ENCODE measurements around the gene IGF2BP3. TPM values are rescaled to one million over a fixed set of nuclear protein-coding genes. Genes with fewer than 3 reads are reported as not detected.

The IGF2BP3 gene
- polyA plus RNA-seq, 1 donor (not counting 4 experiments of a cell fraction or from before 2014, with no cell fraction given): 22.3 TPM

- no peak overlapping the region for H2AFZ ChIP-seq (ENCODE audit: control insufficient read depth, low read length)
- H4K20me1 ChIP-seq (ENCODE audit: control insufficient read depth, extremely low read depth, insufficient read depth, low read length): no peaks in the 10 kb centered on the region
- H3K27me3 ChIP-seq (ENCODE audit: control insufficient read depth, extremely low read depth, insufficient read depth, low read length): no peaks in the 10 kb centered on the region
- no peaks in the 10 kb centered on the region for H3K79me2 ChIP-seq (ENCODE audit: control insufficient read depth, insufficient read depth, low read length)
- peaks cover 4% of the 10 kb centered on the region for H3K4me1 ChIP-seq (ENCODE audit: control insufficient read depth, extremely low read depth, insufficient read depth, low read length)
- no peaks in the 10 kb centered on the region for H3K36me3 ChIP-seq (ENCODE audit: control insufficient read depth in 2 of 2, extremely low read depth in 1 of 2, insufficient read depth in 2 of 2, low read length in 2 of 2)
- DNase-seq (ENCODE audit: low read depth, low spot score) (no peak), FAIRE-seq (no peak)
- H3K9me1 ChIP-seq (ENCODE audit: control insufficient read depth, extremely low read depth, insufficient read depth, low read length): no peaks in the 10 kb centered on the region
- dilution Hi-C loops (cut with MboI; ENCODE audit: extremely low pct_ligation_motif_present, low sequenced_read_pairs): no loop called here
- no peak overlapping the region for H3K4me3 ChIP-seq (ENCODE audit: control insufficient read depth in 2 of 3, extremely low read depth in 1 of 3, insufficient read depth in 2 of 3, low read depth in 1 of 3, low read length in 3 of 3)
- no peaks in the 10 kb centered on the region for H3K9me3 ChIP-seq (ENCODE audit: control insufficient read depth, low read depth, low read length)
- TF ChIP-seq, protein P1, sequence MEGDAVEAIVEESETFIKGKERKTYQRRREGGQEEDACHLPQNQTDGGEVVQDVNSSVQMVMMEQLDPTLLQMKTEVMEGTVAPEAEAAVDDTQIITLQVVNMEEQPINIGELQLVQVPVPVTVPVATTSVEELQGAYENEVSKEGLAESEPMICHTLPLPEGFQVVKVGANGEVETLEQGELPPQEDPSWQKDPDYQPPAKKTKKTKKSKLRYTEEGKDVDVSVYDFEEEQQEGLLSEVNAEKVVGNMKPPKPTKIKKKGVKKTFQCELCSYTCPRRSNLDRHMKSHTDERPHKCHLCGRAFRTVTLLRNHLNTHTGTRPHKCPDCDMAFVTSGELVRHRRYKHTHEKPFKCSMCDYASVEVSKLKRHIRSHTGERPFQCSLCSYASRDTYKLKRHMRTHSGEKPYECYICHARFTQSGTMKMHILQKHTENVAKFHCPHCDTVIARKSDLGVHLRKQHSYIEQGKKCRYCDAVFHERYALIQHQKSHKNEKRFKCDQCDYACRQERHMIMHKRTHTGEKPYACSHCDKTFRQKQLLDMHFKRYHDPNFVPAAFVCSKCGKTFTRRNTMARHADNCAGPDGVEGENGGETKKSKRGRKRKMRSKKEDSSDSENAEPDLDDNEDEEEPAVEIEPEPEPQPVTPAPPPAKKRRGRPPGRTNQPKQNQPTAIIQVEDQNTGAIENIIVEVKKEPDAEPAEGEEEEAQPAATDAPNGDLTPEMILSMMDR (optimal IDR thresholded peaks at IDR 0.05 in 1 of 3, IDR thresholded peaks at IDR 0.05 in 1 of 3, conservative IDR thresholded peaks at IDR 0.05 in 1 of 3; ENCODE audit: extremely low read depth in 1 of 3, insufficient read depth in 2 of 3, low read length in 3 of 3): no peak
- H3K4me2 ChIP-seq (ENCODE audit: control insufficient read depth, extremely low read depth, insufficient read depth, low read depth, low read length): no peak overlapping the region
- H3K27ac ChIP-seq (ENCODE audit: control insufficient read depth, insufficient read depth, low read length): no peak overlapping the region
- H3K9ac ChIP-seq (ENCODE audit: control insufficient read depth, extremely low read depth, insufficient read depth, low read length): no peak overlapping the region
These were observed 177.7 kb downstream of the IGF2BP3 start for GRCh38 chr7:23292623-23293022.

- H3K4me1 ChIP-seq (ENCODE audit: control insufficient read depth, extremely low read depth, insufficient read depth, low read length): peaks cover 4% of the 10 kb centered on the region
- H4K20me1 ChIP-seq (ENCODE audit: control insufficient read depth, extremely low read depth, insufficient read depth, low read length): no peaks in the 10 kb centered on the region
- TF ChIP-seq, protein P1 (optimal IDR thresholded peaks at IDR 0.05 in 1 of 3, IDR thresholded peaks at IDR 0.05 in 1 of 3, conservative IDR thresholded peaks at IDR 0.05 in 1 of 3; ENCODE audit: extremely low read depth in 1 of 3, insufficient read depth in 2 of 3, low read length in 3 of 3): no peak
- TF ChIP-seq EZH2 (IDR thresholded peaks at IDR 0.05; ENCODE audit: low read length): no peak
- no peak for FAIRE-seq
- H2AFZ ChIP-seq (ENCODE audit: control insufficient read depth, low read length): no peak overlapping the region
- H3K36me3 ChIP-seq (ENCODE audit: control insufficient read depth in 2 of 2, extremely low read depth in 1 of 2, insufficient read depth in 2 of 2, low read length in 2 of 2): no peaks in the 10 kb centered on the region
- H3K4me2 ChIP-seq (ENCODE audit: control insufficient read depth, extremely low read depth, insufficient read depth, low read depth, low read length): no peak overlapping the region
- no peaks in the 10 kb centered on the region for H3K79me2 ChIP-seq (ENCODE audit: control insufficient read depth, insufficient read depth, low read length)
- dilution Hi-C loops (cut with MboI; ENCODE audit: extremely low pct_ligation_motif_present, low sequenced_read_pairs): no loop called here
- no peaks in the 10 kb centered on the region for H3K27me3 ChIP-seq (ENCODE audit: control insufficient read depth, extremely low read depth, insufficient read depth, low read length)
- H3K9me1 ChIP-seq (ENCODE audit: control insufficient read depth, extremely low read depth, insufficient read depth, low read length): no peaks in the 10 kb centered on the region
- no peak overlapping the region for H3K4me3 ChIP-seq (ENCODE audit: control insufficient read depth in 2 of 3, extremely low read depth in 1 of 3, insufficient read depth in 2 of 3, low read depth in 1 of 3, low read length in 3 of 3)
- H3K9me3 ChIP-seq (ENCODE audit: control insufficient read depth, low read depth, low read length): no peaks in the 10 kb centered on the region
- no peak overlapping the region for H3K27ac ChIP-seq (ENCODE audit: control insufficient read depth, insufficient read depth, low read length)
- H3K9ac ChIP-seq (ENCODE audit: control insufficient read depth, extremely low read depth, insufficient read depth, low read length): no peak overlapping the region
- DNase-seq (ENCODE audit: low read depth, low spot score): no peak
These were observed 178.2 kb downstream of the IGF2BP3 start for GRCh38 chr7:23291957-23292560.

Data from keratinocyte (primary cell).